H9 (cell line): ENCODE data around the gene ADAMTS8. TPM values are rescaled to one million over a fixed set of nuclear protein-coding genes. Genes with fewer than 3 reads are reported as not detected.

ENCODE experiments used
- DNase-seq: peaks from one replicate; pipeline ENCODE4 v3.0.0-alpha.2; 2017
- H2AFZ ChIP-seq: one replicate; pipeline ENCODE4 v1.6.1; 2013; ENCODE audit warnings: mild to moderate bottlenecking, low read length, control low read depth, moderate library complexity
- H2AK5ac ChIP-seq: 2 replicates; pipeline ENCODE4 v1.6.1; 2013; ENCODE audit warnings: low read length, control low read depth, mixed read lengths; ENCODE audit not compliant: insufficient read length
- H2BK120ac ChIP-seq: one replicate; pipeline ENCODE4 v1.6.1; 2013; ENCODE audit warnings: low read depth, mild to moderate bottlenecking, low read length, control low read depth, inconsistent platforms; ENCODE audit not compliant: poor library complexity, severe bottlenecking
- H2BK12ac ChIP-seq: 2 replicates; pipeline ENCODE4 v1.6.1; 2013; ENCODE audit warnings: low read length, control low read depth, mixed read lengths, low read depth; ENCODE audit not compliant: insufficient read length
- H2BK15ac ChIP-seq: 2 replicates; pipeline ENCODE4 v1.6.1; 2013; ENCODE audit warnings: low read depth, low read length, control low read depth
- H2BK20ac ChIP-seq: one replicate; pipeline ENCODE4 v1.6.1; 2013; ENCODE audit warnings: low read depth, mild to moderate bottlenecking, low read length, control low read depth, inconsistent platforms; ENCODE audit not compliant: poor library complexity, severe bottlenecking
- H2BK5ac ChIP-seq: 2 replicates; pipeline ENCODE4 v1.6.1; 2013; ENCODE audit warnings: low read length, control low read depth, mixed read lengths; ENCODE audit not compliant: insufficient read length
- H3K14ac ChIP-seq: 2 replicates; pipeline ENCODE4 v1.6.1; 2013; ENCODE audit warnings: low read length, control low read depth; ENCODE audit not compliant: insufficient read depth
- H3K18ac ChIP-seq: 2 replicates; pipeline ENCODE4 v1.6.1; 2013; ENCODE audit warnings: low read depth, mild to moderate bottlenecking, mixed read lengths, low read length, control low read depth; ENCODE audit not compliant: insufficient read length
- H3K23ac ChIP-seq: 2 replicates; pipeline ENCODE4 v1.6.1; 2013; ENCODE audit warnings: low read length, control low read depth, mixed read lengths, low read depth; ENCODE audit not compliant: insufficient read length
- H3K23me2 ChIP-seq: 2 replicates; pipeline ENCODE4 v1.6.1; 2013; ENCODE audit warnings: low read depth, mild to moderate bottlenecking, mixed read lengths, low read length, control low read depth; ENCODE audit not compliant: insufficient read length, poor library complexity, severe bottlenecking
- H3K27ac ChIP-seq: 2 replicates; pipeline ENCODE4 v1.5.1; 2013; ENCODE audit warnings: low read length, control low read depth, mixed read lengths, low read depth; ENCODE audit not compliant: insufficient read length
- H3K27me3 ChIP-seq: 2 replicates; pipeline ENCODE4 v1.6.1; 2013; ENCODE audit warnings: low read length, control low read depth, inconsistent platforms; ENCODE audit not compliant: insufficient read depth
- H3K4ac ChIP-seq: 2 replicates; pipeline ENCODE4 v1.6.1; 2013; ENCODE audit warnings: low read depth, mild to moderate bottlenecking, control low read depth, inconsistent platforms, low read length, moderate library complexity
- H3K4me1 ChIP-seq: 2 replicates; pipeline ENCODE4 v1.6.1; 2013; ENCODE audit warnings: low read length, control low read depth, inconsistent platforms; ENCODE audit not compliant: insufficient read depth
- H3K4me2 ChIP-seq: 2 replicates; pipeline ENCODE4 v1.6.1; 2013; ENCODE audit warnings: low read length, control low read depth, mixed read lengths; ENCODE audit not compliant: insufficient read length, insufficient read depth
- H3K56ac ChIP-seq: 2 replicates; pipeline ENCODE4 v1.6.1; 2013; ENCODE audit warnings: low read depth, mild to moderate bottlenecking, mixed read lengths, low read length, control low read depth; ENCODE audit not compliant: insufficient read length
- H3K79me1 ChIP-seq: 2 replicates; pipeline ENCODE4 v1.6.1; 2013; ENCODE audit warnings: low read depth, mild to moderate bottlenecking, moderate library complexity, low read length, control low read depth, inconsistent platforms; ENCODE audit not compliant: insufficient read depth, poor library complexity, severe bottlenecking
- H3K79me2 ChIP-seq: 2 replicates; pipeline ENCODE4 v1.6.1; 2013; ENCODE audit warnings: low read length, control low read depth, inconsistent platforms; ENCODE audit not compliant: insufficient read depth
- H3K9ac ChIP-seq: 2 replicates; pipeline ENCODE4 v1.6.1; 2013; ENCODE audit warnings: low read length, control low read depth, mixed read lengths; ENCODE audit not compliant: insufficient read length; ENCODE audit errors: extremely low read depth
- H3K9me3 ChIP-seq: one replicate; pipeline ENCODE4 v1.6.1; 2013; ENCODE audit warnings: low read depth, low read length, inconsistent platforms; ENCODE audit not compliant: control insufficient read depth
- H3T11ph ChIP-seq: one replicate; pipeline ENCODE4 v1.6.1; 2013; ENCODE audit warnings: mild to moderate bottlenecking, low read length, control low read depth, inconsistent platforms
- H4K20me1 ChIP-seq: one replicate; pipeline ENCODE4 v1.6.1; 2013; ENCODE audit not compliant: control insufficient read depth, insufficient read length, insufficient read depth
- H4K5ac ChIP-seq: 2 replicates; pipeline ENCODE4 v1.6.1; 2013; ENCODE audit warnings: low read depth, mild to moderate bottlenecking, mixed read lengths, low read length, control low read depth; ENCODE audit not compliant: insufficient read length
- H4K8ac ChIP-seq: replicated peaks from 2 replicates; pipeline ENCODE4 v1.6.1; 2013; ENCODE audit warnings: low read length, control low read depth, mixed read lengths, low read depth; ENCODE audit not compliant: insufficient read length
- H4K91ac ChIP-seq: 2 replicates; pipeline ENCODE4 v1.6.1; 2013; ENCODE audit warnings: low read depth, mild to moderate bottlenecking, moderate library complexity, mixed read lengths, low read length, control low read depth; ENCODE audit not compliant: insufficient read length
- H3K27ac Mint-ChIP-seq, 3 experiments: 2 replicates in 2 of 3; 3 replicates in 1 of 3; pipeline ENCODE4 v1.8.0; 2020 to 2021; ENCODE audit warnings: mixed read lengths in 3 of 3, mild to moderate bottlenecking in 1 of 3, moderate library complexity in 1 of 3
- H3K27me3 Mint-ChIP-seq: 2 replicates; pipeline ENCODE4 v1.8.0; 2021; ENCODE audit warnings: low read depth, mild to moderate bottlenecking, moderate library complexity, mixed read lengths
- H3K36me3 Mint-ChIP-seq, 3 experiments: 2 replicates in 2 of 3; 3 replicates in 1 of 3; pipeline ENCODE4 v1.8.0; 2020 to 2021; ENCODE audit warnings: low read depth in 3 of 3, mixed read lengths in 3 of 3; ENCODE audit not compliant: insufficient read depth in 1 of 3
- H3K4me1 Mint-ChIP-seq, 2 experiments: 2 replicates each; pipeline ENCODE4 v1.8.0; 2020; ENCODE audit warnings: mixed read lengths in 2 of 2
- H3K4me3 Mint-ChIP-seq, 2 experiments: 2 replicates in 1 of 2; 3 replicates in 1 of 2; pipeline ENCODE4 v1.8.0; 2020 to 2021; ENCODE audit warnings: mild to moderate bottlenecking in 2 of 2, mixed read lengths in 2 of 2, moderate library complexity in 1 of 2
- H3K9me3 Mint-ChIP-seq, 2 experiments: 2 replicates in 1 of 2; 3 replicates in 1 of 2; pipeline ENCODE4 v1.8.0; 2020; ENCODE audit warnings: mild to moderate bottlenecking in 2 of 2, mixed read lengths in 2 of 2, moderate library complexity in 1 of 2
- CTCF ChIP-seq: fragments of 200-600 bp; sonication (generic); conservative IDR thresholded peaks from 3 replicates; pipeline ENCODE4 v1.8.0; 2021; ENCODE audit warnings: antibody characterized with exemption, mild to moderate bottlenecking
- WGBS: extraction: QIAGEN DNeasy Blood & Tissue Kit; methylation state at CpG from one replicate; pipeline ENCODE4 v1.1.7; 2013; ENCODE audit warnings: missing lambda C conversion rate, low lambda C conversion rate, mixed read lengths; ENCODE audit not compliant: insufficient read length; ENCODE audit errors: extremely low coverage; 5-methylcytosine and 5-hydroxymethylcytosine counted together
- total RNA-seq: library from RNA; stranded (reverse); gene quantifications from 2 replicates; pipeline ENCODE4 v1.2.1, GENCODE V29; 2021

Gene ADAMTS8
- total RNA-seq, 1 experiment from 2014 or later, result 5.0 TPM

- Histone ChIP-seq H2BK12ac (no peak overlapping the region), H3K9ac (no peak overlapping the region), H4K8ac (no peak overlapping the region), H2BK120ac (no peak overlapping the region), H4K5ac (no peak overlapping the region), H3K27ac (no peak overlapping the region), H3K4ac (no peak overlapping the region), H3K79me1 (no peaks in the 10 kb centered on the region), H3K79me2 (no peaks in the 10 kb centered on the region), H3K27me3 (peaks cover 9% of the 10 kb centered on the region), H2AFZ (no peak overlapping the region), H3K18ac (no peak overlapping the region), H3K9me3 (no peaks in the 10 kb centered on the region), H4K91ac (no peak overlapping the region), H2BK15ac (no peak overlapping the region), H2BK5ac (no peak overlapping the region), H3T11ph (no peak overlapping the region), H3K23me2 (peaks cover 15% of the 10 kb centered on the region), H2BK20ac (no peak overlapping the region), H3K14ac (no peak overlapping the region), H3K23ac (no peak overlapping the region), H3K56ac (no peak overlapping the region), H4K20me1 (no peaks in the 10 kb centered on the region), H3K4me1 (peaks cover 3% of the 10 kb centered on the region; the same call in 1 of the 2 replicates), H3K4me2 (no peak overlapping the region), H2AK5ac (no peak overlapping the region)
- no CpG with 5 or more reads among the region's 10 CpGs for whole genome bisulfite sequencing
- Mint-ChIP-seq H3K4me1 (peaks cover 16 to 19% of the 10 kb centered on the region in 2 experiments), H3K27me3 (peaks cover 43% of the 10 kb centered on the region), H3K9me3 (peaks cover 0 to 2% of the 10 kb centered on the region in 2 experiments; a peak in 2 of 5 replicates), H3K27ac (no peak overlapping the region), H3K36me3 (peaks cover 0 to 3% (median 0%) of the 10 kb centered on the region in 3 experiments; a peak in 2 of 7 replicates), H3K4me3 (no peak overlapping the region)
- peak; percentile 73 for TF ChIP-seq CTCF
- DNase-seq, result peak; percentile 88
These were observed 2.9 kb upstream of the ADAMTS8 start for GRCh38 chr11:130431331-130431773.
